ENCODE results near the gene LIN37.

DNA sequence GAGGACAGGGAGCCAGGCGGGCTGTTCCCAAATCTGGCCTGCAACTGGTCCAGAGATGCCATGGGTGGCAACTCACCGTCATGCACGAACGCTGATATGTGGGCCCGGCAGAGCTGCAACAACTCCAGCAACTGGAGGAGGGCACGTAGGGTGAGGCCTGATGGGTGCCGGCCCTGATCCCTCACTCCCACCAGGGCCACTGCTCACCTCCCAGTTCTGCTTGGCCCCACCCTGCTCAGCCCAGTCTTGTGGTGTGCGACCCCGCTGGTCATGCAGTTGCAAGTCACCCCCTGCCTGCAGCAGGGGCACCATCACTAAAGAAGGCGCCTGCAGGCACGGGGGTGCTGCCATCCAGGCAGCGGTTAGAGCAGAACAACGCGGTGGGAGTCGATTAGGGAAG, 43.9 kb downstream of the LIN37 start:
- TF ChIP-seq RAD21 (CRISPR knock-in tag; IDR thresholded peaks at IDR 0.05) (no peak), MAFF (IDR thresholded peaks at IDR 0.05; ENCODE audit: low read depth, low read length) (no peak), POLR2AphosphoS5 (IDR thresholded peaks at IDR 0.05; ENCODE audit: low read depth, low read length) (no peak), ZNF672 (CRISPR knock-in tag; IDR thresholded peaks at IDR 0.05) (no peak), ZC3H13 (CRISPR knock-in tag; IDR thresholded peaks at IDR 0.05) (no peak), ETV6 (CRISPR knock-in tag; conservative IDR thresholded peaks at IDR 0.05) (no peak), ZSCAN31 (CRISPR knock-in tag; IDR thresholded peaks at IDR 0.05; ENCODE audit: low read depth) (no peak), CBX1 (IDR thresholded peaks at IDR 0.05; ENCODE audit: low read depth) (no peak)
- TF ChIP-seq, protein P1, sequence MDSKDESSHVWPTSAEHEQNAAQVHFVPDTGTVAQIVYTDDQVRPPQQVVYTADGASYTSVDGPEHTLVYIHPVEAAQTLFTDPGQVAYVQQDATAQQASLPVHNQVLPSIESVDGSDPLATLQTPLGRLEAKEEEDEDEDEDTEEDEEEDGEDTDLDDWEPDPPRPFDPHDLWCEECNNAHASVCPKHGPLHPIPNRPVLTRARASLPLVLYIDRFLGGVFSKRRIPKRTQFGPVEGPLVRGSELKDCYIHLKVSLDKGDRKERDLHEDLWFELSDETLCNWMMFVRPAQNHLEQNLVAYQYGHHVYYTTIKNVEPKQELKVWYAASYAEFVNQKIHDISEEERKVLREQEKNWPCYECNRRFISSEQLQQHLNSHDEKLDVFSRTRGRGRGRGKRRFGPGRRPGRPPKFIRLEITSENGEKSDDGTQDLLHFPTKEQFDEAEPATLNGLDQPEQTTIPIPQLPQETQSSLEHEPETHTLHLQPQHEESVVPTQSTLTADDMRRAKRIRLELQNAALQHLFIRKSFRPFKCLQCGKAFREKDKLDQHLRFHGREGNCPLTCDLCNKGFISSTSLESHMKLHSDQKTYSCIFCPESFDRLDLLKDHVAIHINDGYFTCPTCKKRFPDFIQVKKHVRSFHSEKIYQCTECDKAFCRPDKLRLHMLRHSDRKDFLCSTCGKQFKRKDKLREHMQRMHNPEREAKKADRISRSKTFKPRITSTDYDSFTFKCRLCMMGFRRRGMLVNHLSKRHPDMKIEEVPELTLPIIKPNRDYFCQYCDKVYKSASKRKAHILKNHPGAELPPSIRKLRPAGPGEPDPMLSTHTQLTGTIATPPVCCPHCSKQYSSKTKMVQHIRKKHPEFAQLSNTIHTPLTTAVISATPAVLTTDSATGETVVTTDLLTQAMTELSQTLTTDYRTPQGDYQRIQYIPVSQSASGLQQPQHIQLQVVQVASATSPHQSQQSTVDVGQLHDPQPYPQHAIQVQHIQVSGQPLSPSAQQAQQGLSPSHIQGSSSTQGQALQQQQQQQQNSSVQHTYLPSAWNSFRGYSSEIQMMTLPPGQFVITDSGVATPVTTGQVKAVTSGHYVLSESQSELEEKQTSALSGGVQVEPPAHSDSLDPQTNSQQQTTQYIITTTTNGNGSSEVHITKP (CRISPR knock-in tag; IDR thresholded peaks at IDR 0.05; ENCODE audit: low read depth), result no peak
- TF ChIP-seq, protein P2, sequence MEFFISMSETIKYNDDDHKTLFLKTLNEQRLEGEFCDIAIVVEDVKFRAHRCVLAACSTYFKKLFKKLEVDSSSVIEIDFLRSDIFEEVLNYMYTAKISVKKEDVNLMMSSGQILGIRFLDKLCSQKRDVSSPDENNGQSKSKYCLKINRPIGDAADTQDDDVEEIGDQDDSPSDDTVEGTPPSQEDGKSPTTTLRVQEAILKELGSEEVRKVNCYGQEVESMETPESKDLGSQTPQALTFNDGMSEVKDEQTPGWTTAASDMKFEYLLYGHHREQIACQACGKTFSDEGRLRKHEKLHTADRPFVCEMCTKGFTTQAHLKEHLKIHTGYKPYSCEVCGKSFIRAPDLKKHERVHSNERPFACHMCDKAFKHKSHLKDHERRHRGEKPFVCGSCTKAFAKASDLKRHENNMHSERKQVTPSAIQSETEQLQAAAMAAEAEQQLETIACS (CRISPR knock-in tag; IDR thresholded peaks at IDR 0.05), result no peak
- TF ChIP-seq, protein P3, sequence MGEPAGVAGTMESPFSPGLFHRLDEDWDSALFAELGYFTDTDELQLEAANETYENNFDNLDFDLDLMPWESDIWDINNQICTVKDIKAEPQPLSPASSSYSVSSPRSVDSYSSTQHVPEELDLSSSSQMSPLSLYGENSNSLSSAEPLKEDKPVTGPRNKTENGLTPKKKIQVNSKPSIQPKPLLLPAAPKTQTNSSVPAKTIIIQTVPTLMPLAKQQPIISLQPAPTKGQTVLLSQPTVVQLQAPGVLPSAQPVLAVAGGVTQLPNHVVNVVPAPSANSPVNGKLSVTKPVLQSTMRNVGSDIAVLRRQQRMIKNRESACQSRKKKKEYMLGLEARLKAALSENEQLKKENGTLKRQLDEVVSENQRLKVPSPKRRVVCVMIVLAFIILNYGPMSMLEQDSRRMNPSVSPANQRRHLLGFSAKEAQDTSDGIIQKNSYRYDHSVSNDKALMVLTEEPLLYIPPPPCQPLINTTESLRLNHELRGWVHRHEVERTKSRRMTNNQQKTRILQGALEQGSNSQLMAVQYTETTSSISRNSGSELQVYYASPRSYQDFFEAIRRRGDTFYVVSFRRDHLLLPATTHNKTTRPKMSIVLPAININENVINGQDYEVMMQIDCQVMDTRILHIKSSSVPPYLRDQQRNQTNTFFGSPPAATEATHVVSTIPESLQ (CRISPR knock-in tag; conservative IDR thresholded peaks at IDR 0.05), result no peak
